Measurements from ENCODE around the gene MAD2L2.

GRCh38 chr1:11648039-11648438 lies 32.9 kb downstream of the MAD2L2 start:
- no peak for TF ChIP-seq CTCF (IDR thresholded peaks at IDR 0.05; ENCODE audit: low read length)
- TF ChIP-seq EZH2 (IDR thresholded peaks at IDR 0.05; ENCODE audit: borderline replicate concordance, low read length), result no peak

Measured in OCI-LY1 (cell line).